GM12878 (cell line): ENCODE results near the gene FSHB.

ENCODE experiments used
- ATF3 ChIP-seq: IDR thresholded peaks from 2 replicates; pipeline ENCODE4 v1.6.1; 2011; ENCODE audit warnings: low read depth, mild to moderate bottlenecking, low read length, moderate library complexity, borderline replicate concordance; ENCODE audit errors: extremely low read depth
- CEBPB ChIP-seq, 2 experiments: fragments of 150-350 bp in 1 of 2; IDR thresholded peaks; 2 replicates each; pipeline ENCODE4 v1.6.1; 2012 to 2014; ENCODE audit warnings: low read depth in 2 of 2, low read length in 2 of 2, borderline replicate concordance in 1 of 2, inconsistent platforms in 1 of 2
- CHD4 ChIP-seq: fragments of 200-600 bp; sonication (generic); IDR thresholded peaks from 2 replicates; pipeline ENCODE4 v1.6.1; 2016; ENCODE audit warnings: mild to moderate bottlenecking
- CTCF ChIP-seq, 3 experiments: IDR thresholded peaks in 2 of 3; conservative IDR thresholded peaks in 1 of 3; 2 replicates each; pipeline ENCODE4 v1.5.1; 2011; ENCODE audit warnings: low read depth in 3 of 3, low read length in 3 of 3, mild to moderate bottlenecking in 3 of 3, control low read depth in 2 of 3, moderate library complexity in 2 of 3, inconsistent platforms in 1 of 3, mixed read lengths in 1 of 3; ENCODE audit not compliant: control insufficient read depth in 2 of 3, insufficient read depth in 1 of 3; ENCODE audit errors: extremely low read depth in 1 of 3
- EGR1 ChIP-seq, 2 experiments: IDR thresholded peaks; 1 replicate in 1 of 2; 2 replicates in 1 of 2; pipeline ENCODE4 v1.6.1; 2011 to 2012; ENCODE audit warnings: low read depth in 2 of 2, low read length in 2 of 2, borderline replicate concordance in 1 of 2, mild to moderate bottlenecking in 1 of 2, moderate library complexity in 1 of 2
- EZH2 ChIP-seq: IDR thresholded peaks from 2 replicates; pipeline ENCODE4 v1.6.1; 2012; ENCODE audit warnings: low read depth, mild to moderate bottlenecking, control low read depth, inconsistent platforms, low read length, borderline replicate concordance; ENCODE audit not compliant: control insufficient read depth
- MYC ChIP-seq: IDR thresholded peaks from 2 replicates; pipeline ENCODE4 v1.6.1; 2011; ENCODE audit warnings: mild to moderate bottlenecking, low read length, moderate library complexity, inconsistent platforms; ENCODE audit not compliant: insufficient read depth, insufficient replicate concordance, insufficient read length, severe bottlenecking
- NRF1 ChIP-seq: conservative IDR thresholded peaks from 2 replicates; pipeline ENCODE4 v1.6.1; 2011; ENCODE audit warnings: mild to moderate bottlenecking, low read depth, low read length, improper control_type of control experiment
- RAD21 ChIP-seq: IDR thresholded peaks from 2 replicates; pipeline ENCODE4 v1.6.1; 2011; ENCODE audit warnings: mild to moderate bottlenecking, low read depth, low read length, moderate library complexity; ENCODE audit not compliant: insufficient read depth
- ZSCAN29 ChIP-seq: fragments of 450-650 bp; IDR thresholded peaks from 2 replicates; pipeline ENCODE4 v1.6.1; 2017; ENCODE audit warnings: mild to moderate bottlenecking, moderate library complexity
- TF ChIP-seq, protein P1 (sequence below): fragments of 450-650 bp; formaldehyde crosslinking; IDR thresholded peaks from 2 replicates; pipeline ENCODE4 v1.4.0; 2020; ENCODE audit warnings: mild to moderate bottlenecking, moderate library complexity

DNA sequence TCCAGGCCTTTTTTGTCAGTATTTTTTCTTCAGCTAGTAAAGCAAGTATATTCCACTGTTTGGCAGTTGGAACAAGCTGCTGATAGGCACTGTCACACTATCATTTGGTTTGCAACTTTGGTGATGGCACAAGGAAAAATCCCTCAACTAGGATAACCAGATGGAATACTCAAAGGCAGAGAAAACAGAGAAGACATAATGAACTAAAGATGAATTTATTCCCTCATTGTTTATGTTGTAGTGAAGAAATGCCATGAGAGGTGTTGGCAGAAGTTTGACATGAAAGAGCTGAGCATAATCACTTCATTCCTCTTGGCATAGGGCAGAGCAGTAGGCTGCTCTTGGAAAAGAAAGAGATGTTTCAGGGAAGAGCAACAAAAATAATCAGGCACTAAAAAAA is 39.9 kb downstream of the FSHB start:
- TF ChIP-seq ATF3 (no peak), CEBPB (IDR thresholded peaks at IDR 0.05; ENCODE audit: borderline replicate concordance in 1 of 2, low read depth in 2 of 2, low read length in 2 of 2) (no peak), CHD4 (no peak), EZH2 (no peak), NRF1 (no peak), RAD21 (no peak), EGR1 (IDR thresholded peaks at IDR 0.05; ENCODE audit: borderline replicate concordance in 1 of 2, low read depth in 2 of 2, low read length in 2 of 2) (no peak), ZSCAN29 (no peak), CTCF (IDR thresholded peaks at IDR 0.05 in 2 of 3, conservative IDR thresholded peaks at IDR 0.05 in 1 of 3; ENCODE audit: control insufficient read depth in 2 of 3, extremely low read depth in 1 of 3, insufficient read depth in 1 of 3, low read depth in 3 of 3, low read length in 3 of 3) (no peak), MYC (no peak)
- TF ChIP-seq, protein P1, sequence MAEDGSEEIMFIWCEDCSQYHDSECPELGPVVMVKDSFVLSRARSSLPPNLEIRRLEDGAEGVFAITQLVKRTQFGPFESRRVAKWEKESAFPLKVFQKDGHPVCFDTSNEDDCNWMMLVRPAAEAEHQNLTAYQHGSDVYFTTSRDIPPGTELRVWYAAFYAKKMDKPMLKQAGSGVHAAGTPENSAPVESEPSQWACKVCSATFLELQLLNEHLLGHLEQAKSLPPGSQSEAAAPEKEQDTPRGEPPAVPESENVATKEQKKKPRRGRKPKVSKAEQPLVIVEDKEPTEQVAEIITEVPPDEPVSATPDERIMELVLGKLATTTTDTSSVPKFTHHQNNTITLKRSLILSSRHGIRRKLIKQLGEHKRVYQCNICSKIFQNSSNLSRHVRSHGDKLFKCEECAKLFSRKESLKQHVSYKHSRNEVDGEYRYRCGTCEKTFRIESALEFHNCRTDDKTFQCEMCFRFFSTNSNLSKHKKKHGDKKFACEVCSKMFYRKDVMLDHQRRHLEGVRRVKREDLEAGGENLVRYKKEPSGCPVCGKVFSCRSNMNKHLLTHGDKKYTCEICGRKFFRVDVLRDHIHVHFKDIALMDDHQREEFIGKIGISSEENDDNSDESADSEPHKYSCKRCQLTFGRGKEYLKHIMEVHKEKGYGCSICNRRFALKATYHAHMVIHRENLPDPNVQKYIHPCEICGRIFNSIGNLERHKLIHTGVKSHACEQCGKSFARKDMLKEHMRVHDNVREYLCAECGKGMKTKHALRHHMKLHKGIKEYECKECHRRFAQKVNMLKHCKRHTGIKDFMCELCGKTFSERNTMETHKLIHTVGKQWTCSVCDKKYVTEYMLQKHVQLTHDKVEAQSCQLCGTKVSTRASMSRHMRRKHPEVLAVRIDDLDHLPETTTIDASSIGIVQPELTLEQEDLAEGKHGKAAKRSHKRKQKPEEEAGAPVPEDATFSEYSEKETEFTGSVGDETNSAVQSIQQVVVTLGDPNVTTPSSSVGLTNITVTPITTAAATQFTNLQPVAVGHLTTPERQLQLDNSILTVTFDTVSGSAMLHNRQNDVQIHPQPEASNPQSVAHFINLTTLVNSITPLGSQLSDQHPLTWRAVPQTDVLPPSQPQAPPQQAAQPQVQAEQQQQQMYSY (CRISPR knock-in tag) = no peak
